ENCODE measurements around the gene DBH.
"Not testable (repeated sequence)": the region's sequence is repeated elsewhere in the genome, so short reads cannot be mapped to it uniquely, and the experiment has no call there.

Gene DBH

DNA sequence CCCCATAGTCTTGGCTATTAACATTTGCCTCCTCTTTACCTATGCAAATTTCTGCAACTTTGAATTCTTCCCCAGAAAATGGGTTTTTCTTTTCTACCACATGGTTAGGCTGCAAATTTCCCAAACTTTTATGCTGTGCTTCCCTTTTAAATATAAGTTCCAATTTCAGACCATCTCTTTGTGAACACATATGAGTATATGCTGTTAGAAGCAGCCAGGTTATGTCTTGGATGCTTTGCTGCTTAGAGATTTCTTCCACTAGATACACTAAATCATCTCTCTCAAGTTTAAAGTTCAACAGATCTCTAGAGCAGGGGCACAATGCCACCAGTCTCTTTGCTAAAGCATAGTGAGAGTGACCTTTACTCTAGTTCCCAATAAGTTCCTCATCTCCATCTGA lies 10.2 kb upstream of the DBH start:
- DNase-seq (ENCODE audit: low spot score) = not testable (repeated sequence)

DNA sequence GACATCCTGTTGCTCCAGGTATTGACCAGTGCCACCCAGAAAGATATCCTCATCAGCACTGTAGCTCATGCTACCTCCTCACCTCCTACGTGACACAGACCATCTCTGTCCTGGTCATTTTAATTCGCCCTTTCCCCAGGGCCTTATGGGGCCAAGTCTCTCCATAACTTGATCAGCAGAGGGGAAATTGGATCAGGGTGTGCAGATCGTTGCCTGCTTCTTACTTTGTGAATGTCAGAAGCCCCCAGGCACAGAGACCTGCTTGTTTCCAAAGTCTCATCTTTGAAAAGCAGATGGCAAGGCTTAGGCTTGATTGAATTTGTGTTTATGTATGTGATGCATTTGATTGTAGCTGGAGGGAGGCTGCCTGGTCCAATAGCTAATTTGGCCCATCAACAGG lies 8.8 kb upstream of the DBH start:
- no peak for DNase-seq (ENCODE audit: low spot score)

DNA sequence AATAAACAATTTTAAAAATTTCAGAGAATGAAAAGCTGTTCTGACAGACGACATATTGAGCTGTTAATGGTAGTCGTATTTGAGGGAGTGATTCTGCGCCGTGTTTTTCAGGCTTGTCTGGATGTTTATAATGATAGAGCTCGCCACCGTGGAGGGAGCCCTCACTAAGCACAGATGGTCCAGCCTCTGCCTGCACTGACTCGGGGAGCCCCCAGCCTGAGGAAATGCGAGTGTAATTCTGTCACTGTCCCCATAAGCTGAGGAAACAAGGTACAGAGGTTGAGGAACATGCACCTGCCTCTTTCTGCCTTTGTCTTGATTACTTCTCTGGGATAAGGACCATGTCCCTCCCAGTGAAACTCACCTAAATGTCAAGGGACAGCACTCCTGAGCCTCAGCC lies 7.4 kb upstream of the DBH start:
- no peak for DNase-seq (ENCODE audit: low spot score)

DNA sequence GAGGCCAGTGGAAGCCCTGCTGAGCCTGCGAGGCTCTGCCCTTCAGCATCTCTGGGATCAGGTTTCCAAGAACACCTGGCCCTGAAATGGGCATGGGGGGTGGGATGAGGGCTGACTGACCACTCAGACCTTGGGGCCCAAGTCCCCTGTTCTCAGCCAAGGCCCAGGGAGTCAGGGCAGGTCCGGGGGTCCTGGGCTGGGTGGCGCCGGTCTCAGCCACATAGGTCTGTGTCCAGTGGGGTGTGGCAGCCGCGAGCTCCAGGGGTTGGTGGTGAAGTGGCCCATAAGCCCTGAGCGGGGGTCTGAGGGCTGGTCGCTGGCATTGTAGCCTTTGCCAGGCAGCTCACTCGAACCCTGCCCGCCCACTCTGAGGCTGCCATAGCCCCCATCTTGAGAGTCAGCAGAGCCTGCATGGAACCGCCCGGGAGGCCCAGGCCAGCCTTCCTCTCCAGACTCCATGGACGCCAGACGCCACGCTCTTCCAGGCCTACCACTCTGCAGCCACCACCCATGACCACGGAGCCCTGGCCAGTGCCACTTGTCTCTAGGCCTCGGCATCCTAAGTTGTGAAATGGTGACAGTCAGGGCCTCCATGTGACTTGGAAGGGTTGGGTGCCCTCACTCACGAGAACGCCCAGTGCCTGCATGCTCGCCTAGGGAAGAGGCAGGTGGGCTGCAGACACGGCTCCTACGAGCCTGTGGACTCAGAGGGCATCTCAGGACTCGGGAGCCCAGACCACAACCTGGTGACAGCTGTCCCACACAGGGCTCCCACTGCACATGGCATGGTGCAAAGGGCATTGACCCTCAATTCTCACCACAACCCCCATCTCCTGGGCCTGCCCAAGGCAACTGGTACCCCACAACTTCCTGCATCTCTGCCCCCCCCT lies 6.7 kb upstream of the DBH start:
- no peak for DNase-seq (ENCODE audit: low spot score)

DNA sequence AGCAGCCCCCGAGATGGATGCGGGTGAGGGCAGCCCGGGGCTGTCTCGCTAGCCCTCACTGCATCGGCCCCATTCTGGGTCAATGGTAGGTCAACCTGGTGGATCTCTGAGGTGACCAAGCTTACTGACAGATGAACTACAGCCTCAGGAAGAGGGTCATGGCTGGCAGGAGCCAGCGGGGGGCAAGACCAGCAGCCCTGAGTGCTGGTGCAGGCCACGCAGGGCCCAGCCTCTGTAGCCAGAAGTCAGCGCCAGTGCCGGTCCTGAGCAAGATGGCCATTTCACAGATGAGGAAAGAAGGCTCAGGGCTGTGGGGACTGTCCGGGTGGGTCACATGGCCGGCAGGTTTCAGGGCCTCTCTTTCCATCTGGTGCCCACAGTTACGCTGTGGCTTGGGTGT lies 5.1 kb upstream of the DBH start:
- no peak for DNase-seq (ENCODE audit: low spot score)

DNA sequence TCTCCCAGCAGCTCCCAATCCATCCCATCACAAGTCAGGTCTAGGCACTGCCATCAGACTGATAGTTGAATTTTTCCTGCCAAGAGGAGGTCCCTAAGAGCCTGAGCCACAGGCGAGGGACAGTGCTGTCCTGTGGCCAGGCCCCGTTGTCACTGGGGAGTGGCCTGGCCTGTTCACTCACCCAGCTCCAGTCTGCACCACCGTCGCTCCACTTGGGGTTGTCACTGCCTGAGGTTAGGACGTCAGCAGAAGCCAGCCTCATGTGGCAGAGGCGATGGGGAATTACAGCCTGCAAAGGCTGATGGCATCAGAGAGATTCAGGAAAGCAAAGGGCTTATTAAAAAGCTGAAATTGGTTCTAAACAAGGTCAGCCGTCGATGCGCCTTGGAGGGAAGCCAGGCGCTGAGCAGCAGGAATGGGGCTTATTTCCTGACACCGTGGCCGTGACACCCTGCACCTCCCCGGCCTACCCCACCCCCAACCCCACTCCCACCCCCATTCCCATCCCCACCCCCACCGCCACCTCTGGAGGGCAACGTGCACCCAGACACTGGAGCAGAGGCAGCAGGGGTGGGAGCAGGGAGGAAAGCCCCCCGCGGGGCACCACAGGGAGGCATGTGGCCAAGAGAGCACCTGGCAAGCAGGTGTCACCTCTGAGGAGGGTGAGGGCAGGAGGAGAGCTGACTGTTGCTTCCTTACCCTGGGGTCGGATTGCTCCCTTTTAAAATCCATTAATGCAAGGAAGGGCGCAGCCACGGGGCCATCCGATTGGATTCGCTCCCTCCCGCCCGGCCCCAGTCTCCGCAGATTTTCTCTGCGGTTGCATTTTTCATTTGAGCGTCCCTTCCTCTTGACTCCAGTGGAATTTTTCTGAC lies 3.1 kb upstream of the DBH start:
- no peak for DNase-seq (ENCODE audit: low spot score)

DNA sequence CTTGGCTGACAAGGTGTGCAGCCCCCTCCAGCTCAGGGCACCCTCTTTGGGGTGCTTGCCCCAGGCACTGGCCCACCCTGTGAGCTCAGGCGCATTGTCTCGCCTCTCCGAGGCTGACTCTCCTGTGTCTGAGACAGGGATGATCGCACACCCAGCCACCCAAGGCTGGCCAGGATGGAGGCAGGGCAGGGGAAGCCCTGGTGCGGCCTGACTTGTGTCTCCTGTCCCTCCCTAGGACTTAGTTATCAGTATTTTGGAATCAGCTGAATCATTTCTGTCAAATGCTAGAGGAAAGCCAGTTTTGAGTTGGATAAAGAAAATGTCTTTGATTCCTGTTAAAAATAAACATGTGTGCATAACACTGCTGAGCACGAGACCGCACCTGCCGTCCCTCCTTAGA lies 2.5 kb upstream of the DBH start:
- no peak for DNase-seq (ENCODE audit: low spot score)

DNA sequence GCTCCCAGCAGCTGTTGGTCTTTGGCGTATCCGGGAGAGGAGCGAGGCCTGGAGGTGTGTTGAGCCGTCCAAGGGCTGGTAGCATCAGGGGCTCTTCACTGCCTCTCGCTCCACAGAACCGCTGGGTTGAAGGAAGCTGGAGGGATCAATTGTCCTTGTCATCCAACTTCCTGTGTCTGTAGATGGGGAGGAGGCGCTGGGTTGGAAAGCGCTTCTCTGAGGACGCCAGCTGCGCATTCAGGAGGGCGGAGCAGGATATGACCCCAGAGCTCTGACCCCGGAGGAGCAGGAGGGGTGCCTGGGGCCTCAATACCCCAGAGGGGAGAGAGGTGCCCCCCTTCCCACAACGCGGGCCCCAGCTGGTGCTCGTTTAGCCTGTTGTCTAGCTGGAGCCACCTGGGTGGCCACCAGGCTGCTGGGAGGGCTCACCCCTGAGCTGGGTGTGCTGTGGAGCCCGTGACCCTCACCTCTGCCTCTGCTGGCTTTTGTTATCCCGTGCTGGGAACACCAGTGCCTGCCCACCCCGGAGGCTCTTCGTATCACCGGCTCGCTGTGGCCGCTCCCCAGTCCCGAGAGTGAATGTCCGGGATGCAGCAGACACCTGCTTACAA lies 2.0 kb upstream of the DBH start:
- no peak for DNase-seq (ENCODE audit: low spot score)

DNA sequence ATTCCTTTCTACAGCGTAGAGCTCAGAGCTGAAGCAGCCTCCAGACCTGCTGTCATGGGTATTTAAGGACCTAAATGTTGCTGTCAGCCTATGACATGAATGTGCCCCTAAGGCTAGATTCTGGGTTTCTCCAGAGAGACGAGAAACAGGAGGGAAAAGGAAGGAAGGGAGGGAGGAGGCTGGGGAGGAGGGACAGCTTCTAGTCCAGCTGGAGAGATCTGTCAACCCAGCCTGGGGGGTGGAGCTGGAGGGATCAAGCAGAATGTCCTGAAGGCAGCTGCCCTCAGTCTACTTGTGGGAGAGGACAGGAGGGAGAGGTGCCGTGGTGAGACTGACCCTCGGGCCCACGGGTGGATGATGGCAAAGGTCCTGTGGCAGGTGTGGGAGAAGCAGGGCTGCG lies 1.1 kb upstream of the DBH start:
- DNase-seq (ENCODE audit: low spot score) = no peak

DNA sequence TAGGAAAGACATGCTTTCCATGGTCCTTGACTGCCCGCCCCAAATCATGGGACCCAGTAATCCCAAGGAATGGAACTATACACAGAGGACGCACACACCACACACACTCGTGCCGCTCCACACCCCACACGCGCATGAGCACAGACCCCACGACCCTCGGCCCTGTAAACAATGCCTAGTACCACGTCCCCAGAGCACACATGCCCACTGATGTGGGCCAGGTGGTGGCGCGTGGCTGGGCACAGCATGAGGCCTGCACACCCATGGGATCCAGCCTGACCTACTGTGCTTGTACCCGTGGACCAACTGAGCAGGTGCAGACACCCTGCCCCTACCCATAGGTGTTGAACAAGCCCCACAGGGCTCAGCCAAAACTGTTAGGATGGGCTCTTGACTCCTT lies 739 bp downstream of the DBH start:
- no peak for DNase-seq (ENCODE audit: low spot score)

DNA sequence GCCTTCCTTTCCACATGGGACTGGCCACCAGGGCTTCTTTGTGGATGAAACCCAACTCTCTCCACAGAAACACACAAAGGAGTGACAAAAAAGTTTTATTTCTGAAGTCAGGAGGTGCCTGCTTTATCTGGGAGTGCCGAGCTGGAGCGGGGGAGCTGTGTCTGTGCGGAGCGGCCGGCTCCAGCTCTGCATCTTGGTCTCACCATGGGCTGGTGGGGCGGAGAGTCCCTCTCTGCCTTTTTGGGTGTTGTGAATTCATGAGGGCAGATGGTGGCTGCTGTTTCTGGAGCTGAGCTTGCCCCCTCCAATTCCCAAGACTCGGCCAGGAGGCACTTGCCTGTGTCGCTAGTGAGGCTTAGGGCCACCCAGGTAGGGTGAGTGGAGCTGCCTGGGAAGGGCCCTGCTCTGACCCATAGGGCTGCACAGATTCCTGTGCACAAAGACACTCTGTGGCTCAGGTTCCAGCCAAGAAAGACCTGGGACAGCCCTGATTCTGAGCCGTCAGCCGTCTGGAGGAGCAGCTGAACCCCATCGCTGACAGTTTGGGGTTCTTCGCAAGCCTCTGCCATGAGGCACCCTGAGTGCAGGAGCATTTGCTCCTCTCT lies 1.4 kb downstream of the DBH start:
- DNase-seq (ENCODE audit: low spot score) = no peak

DNA sequence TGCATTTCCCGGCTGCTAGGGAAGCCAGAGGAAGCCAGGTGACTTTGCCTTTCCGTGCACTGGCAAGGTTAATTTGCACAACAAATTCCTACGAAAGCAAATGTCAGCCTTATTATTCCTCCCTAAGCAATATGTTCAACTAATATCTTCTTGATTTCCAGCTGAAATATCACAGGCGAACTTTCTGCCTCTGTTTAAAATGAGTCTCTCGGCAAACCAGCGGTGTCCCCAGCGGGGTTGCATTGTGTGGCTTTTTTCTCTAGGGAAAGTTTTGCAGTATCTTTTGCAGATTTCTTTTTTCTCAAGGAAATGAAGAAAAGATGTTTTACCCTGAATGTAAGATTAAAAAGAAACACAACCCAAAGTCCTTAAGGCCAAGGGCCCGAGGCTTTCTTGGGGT lies 1.9 kb downstream of the DBH start:
- no peak for DNase-seq (ENCODE audit: low spot score)

DNA sequence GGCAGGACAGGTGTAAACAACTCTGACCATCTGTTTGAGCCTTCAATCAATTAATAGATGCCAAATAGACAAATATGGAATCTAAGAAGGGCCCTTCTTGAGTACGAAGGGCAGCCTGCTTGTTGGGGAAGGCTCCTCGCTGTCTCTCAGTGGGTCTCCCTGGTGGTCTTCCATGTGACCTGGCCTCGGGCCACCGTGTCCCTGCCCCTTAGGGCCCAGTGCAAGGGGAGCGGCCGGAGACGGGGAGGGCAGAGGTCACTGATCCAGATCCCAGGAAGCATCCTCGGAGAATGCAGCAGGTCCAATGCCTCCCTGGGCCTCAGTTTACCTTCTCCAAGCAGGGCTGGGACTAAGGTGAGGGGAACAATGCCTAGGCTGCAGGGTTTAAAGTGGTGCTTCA lies 2.5 kb downstream of the DBH start:
- no peak for DNase-seq (ENCODE audit: low spot score)

DNA sequence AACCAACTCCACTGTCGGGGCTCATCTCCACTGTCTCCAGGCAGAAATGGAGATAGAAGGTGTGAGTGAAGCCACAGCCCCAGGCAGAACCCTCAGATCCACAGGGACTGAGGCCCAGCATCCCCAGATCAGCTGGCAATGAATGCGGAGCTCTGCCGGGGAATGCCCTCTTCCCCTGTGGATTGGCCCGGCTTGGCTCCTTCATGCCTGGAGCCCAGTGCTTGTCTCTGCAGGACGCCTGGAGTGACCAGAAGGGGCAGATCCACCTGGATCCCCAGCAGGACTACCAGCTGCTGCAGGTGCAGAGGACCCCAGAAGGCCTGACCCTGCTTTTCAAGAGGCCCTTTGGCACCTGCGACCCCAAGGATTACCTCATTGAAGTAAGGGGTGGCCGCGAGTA lies 3.5 kb downstream of the DBH start:
- no peak for DNase-seq (ENCODE audit: low spot score)

DNA sequence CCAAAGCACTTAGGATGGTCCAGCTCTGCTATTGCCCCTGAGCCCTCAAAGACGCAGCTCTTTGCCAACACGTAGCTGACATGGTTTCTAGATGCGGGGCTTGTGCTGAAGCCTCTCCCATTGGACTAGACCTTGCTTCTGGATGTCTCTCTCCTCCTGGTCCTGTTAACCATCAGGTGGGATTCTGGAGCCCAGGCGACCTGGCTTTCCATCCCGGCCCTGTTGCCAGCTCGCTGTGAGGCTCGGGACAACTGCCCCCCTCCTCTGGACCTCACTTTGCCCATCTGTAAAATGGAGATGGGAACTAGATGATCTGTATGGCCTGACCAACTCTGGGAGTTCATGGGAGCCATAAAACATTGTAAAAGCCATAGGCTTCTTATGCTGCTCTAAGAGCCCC lies 4.0 kb downstream of the DBH start:
- no peak for DNase-seq (ENCODE audit: low spot score)

DNA sequence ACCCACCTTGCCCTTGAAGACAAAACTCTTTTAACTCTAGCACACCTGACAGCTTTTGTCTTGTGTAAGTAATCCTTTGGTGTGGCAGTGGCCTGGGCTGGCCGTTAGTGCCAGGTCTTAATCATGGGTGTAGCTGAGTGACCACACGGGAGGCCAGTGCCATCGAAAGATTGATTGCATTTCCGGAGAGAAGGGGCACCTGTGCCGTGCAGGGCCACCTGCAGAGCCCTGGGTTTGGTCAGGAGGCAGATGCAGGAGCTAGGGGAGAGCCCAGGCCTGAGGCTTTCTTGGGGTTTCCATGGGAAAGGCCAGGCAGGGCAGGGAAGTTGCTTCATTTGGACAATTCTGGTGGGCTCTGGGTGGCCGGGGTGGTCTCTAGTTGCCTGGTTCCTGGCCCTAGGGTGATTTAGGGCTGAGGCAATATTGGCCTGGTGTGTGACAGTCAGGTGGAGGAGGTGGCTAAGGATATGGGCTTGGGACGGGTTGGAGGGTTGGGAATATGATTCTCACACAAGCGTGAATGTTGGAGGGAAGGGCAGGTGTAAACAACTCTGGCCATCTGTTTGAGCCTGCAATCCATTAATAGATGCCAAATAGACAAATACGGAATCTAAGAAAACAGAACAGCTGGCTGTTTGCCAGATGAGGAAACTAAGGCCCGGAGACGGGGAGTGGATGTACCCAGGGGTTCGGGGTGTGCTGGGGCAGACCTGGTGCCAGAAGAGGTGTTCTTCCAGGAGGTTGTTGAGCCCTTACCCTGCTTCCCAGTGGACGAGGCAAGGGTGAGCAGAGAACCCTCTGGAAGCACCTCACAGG lies 4.6 kb downstream of the DBH start:
- no peak for DNase-seq (ENCODE audit: low spot score)

DNA sequence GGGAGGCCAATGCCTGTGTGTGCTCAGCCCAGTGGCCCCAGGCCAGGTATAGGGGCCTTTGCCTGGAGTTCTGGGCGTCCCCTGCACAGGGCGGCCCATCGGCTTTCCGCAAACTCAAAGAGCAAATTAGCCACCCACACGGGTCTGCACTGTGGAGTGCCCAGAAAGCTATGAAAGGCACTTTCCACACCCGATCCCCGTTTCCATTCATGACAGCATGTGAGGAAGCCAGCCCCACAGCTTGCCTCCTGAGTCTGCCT lies 5.2 kb downstream of the DBH start:
- DNase-seq (ENCODE audit: low spot score) = no peak

DNA sequence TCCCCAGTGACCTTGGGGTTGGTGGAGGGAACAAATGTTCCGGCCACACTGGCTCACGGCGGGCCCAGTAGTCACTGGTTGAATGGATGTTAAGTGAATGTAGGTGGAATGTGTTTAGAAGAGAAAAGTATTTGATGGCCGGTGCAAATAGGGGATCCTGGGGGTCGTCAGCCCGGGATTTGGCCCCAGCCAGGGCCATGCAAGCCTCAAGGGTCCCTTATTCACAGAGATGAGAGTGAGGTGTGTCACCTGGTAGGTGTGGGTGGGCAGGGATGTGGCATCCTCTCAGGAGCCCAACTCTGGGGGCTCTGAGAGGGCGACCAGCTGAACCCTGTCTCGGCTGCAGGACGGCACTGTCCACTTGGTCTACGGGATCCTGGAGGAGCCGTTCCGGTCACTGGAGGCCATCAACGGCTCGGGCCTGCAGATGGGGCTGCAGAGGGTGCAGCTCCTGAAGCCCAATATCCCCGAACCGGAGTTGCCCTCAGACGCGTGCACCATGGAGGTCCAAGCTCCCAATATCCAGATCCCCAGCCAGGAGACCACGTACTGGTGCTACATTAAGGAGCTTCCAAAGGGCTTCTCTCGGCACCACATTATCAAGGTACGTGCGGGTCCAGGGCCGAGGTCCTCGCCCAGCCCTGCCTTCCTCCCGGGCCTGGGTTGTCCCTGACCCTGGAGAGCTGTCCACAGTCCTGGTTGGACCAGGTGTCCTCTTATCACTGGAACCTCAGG lies 5.9 kb downstream of the DBH start:
- DNase-seq (ENCODE audit: low spot score) = no peak

DNA sequence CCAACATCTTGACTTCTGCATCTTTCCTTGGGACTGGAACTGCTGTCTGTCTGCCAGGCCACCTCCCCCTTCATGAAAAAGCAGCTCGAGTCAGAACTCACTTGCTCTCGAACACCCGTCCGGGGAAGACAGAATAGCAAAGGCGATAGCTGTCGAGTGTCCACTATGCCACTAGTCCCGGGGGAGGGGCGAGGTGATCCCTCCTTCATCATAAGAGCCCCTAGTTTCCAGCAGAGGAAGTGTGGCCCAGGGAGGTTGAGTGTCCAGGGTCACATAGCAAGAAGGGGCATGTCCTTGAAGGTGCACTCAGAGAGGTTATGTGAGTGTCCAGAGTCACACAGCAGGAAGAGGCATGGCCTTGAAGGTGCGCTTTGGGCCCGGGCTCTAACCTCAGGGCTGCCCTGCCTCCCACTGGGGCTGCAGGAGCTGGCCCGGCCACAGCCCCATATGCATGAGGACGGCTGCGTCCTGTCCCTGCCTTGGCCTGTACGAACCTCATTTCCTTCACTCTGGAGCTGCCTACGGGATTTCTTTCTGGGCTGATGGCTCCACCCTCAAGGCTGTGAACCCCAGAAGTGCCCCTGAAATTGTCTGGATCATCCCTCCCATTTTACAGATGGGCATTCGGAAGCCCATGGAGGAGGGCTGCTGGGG lies 6.7 kb downstream of the DBH start:
- DNase-seq (ENCODE audit: low spot score) = no peak

DNA sequence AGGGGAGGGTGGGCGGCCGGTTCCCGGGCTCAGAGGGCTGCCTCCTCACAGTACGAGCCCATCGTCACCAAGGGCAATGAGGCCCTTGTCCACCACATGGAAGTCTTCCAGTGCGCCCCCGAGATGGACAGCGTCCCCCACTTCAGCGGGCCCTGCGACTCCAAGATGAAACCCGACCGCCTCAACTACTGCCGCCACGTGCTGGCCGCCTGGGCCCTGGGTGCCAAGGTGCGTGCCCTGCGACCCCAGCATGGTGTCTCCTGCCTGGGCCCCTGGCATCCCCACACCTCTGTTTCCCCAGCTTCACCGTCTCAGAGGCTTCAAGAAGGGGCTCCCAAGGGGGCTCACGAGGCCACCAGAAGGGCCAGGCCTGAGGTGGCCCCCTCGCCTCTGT lies 7.2 kb downstream of the DBH start:
- DNase-seq (ENCODE audit: low spot score) = no peak

All from COLO829 (cell line).